Panc1 (cell line): ENCODE results near the gene DMGDH. TPM values are rescaled to one million over a fixed set of nuclear protein-coding genes. Genes with fewer than 3 reads are reported as not detected.
A peak's percentile ranks its signal among the peaks of the same experiment; 100 is the strongest.

ENCODE experiments used
- ATAC-seq: fragments of 200-7000 bp; cut with Tn5 transposase; 2 replicates; pipeline ENCODE4 v1.9.1; 2020; ENCODE audit warnings: mild to moderate bottlenecking, moderate library complexity
- Bru-seq: library from RNA; stranded (reverse); fragments of 400-500 nt; gene quantifications from one replicate; lab custom pipeline; 2021; lab: Mats Ljungman, UMichigan
- BruChase-seq, 2 experiments: library from RNA; stranded (reverse); fragments of 400-500 nt; gene quantifications; one replicate each; lab custom pipeline; 2021; lab: Mats Ljungman, UMichigan
- BruUV-seq: library from RNA; stranded (reverse); fragments of 400-500 nt; replicated peaks from 2 replicates; lab custom pipeline; 2021; lab: Mats Ljungman, UMichigan
- CTCF ChIA-PET: fragments of 300-600 bp; sonication (Branson Sonifier 250); formaldehyde crosslinking; loops from one replicate; lab custom pipeline; 2022; ENCODE audit warnings: antibody characterized with exemption; lab: Charles Lee
- POLR2A ChIA-PET: fragments of 300-600 bp; sonication (Branson Sonifier 250); formaldehyde crosslinking; loops from one replicate; lab custom pipeline; 2022; ENCODE audit warnings: antibody characterized with exemption; lab: Charles Lee
- DNase-seq: peaks from one replicate; pipeline ENCODE4 v3.0.0-alpha.2; 2010; ENCODE audit warnings: low read depth, low spot score
- H3K27ac ChIP-seq: 2 replicates; pipeline ENCODE4 v1.5.1; 2011; ENCODE audit warnings: mild to moderate bottlenecking, low read length, inconsistent platforms
- H3K27me3 ChIP-seq: fragments of 200-500 bp; sonication (Bioruptor generic); 2 replicates; pipeline ENCODE4 v1.6.0; 2014; ENCODE audit warnings: low read length, inconsistent platforms; ENCODE audit not compliant: control insufficient read depth, insufficient read depth
- H3K36me3 ChIP-seq: fragments of 200-500 bp; sonication (Bioruptor generic); 2 replicates; pipeline ENCODE4 v1.5.1; 2014; ENCODE audit warnings: inconsistent platforms, mild to moderate bottlenecking, low read length, moderate library complexity; ENCODE audit not compliant: control insufficient read depth, insufficient read depth
- H3K4me1 ChIP-seq: 2 replicates; pipeline ENCODE4 v1.5.1; 2011; ENCODE audit warnings: inconsistent platforms, mild to moderate bottlenecking, low read length, moderate library complexity; ENCODE audit not compliant: control insufficient read depth, insufficient read depth
- H3K4me3 ChIP-seq, 2 experiments: 2 replicates each; pipeline ENCODE4 v1.5.1; 2011 to 2012; ENCODE audit warnings: low read depth in 2 of 2, low read length in 2 of 2, mild to moderate bottlenecking in 2 of 2, inconsistent platforms in 1 of 2, moderate library complexity in 1 of 2
- H3K9me3 ChIP-seq: fragments of 200-500 bp; sonication (Bioruptor generic); 2 replicates; pipeline ENCODE4 v1.5.1; 2014; ENCODE audit warnings: low read depth, mild to moderate bottlenecking, inconsistent platforms, low read length, moderate library complexity; ENCODE audit not compliant: control insufficient read depth, insufficient read depth
- CTCF ChIP-seq: fragments of 450-650 bp; IDR thresholded peaks from 2 replicates; pipeline ENCODE4 v1.5.1; 2017; ENCODE audit warnings: mild to moderate bottlenecking
- POLR2AphosphoS5 ChIP-seq: IDR thresholded peaks from 2 replicates; pipeline ENCODE4 v1.6.1; 2012; ENCODE audit warnings: mild to moderate bottlenecking, low read depth, low read length, moderate library complexity
- REST ChIP-seq, 2 experiments: IDR thresholded peaks; 2 replicates each; pipeline ENCODE4 v1.6.1; 2011 to 2012; ENCODE audit warnings: low read depth in 2 of 2, control low read depth in 1 of 2, low read length in 1 of 2, mild to moderate bottlenecking in 1 of 2, moderate library complexity in 1 of 2; ENCODE audit not compliant: insufficient read depth in 1 of 2
- SIN3A ChIP-seq: IDR thresholded peaks from 2 replicates; pipeline ENCODE4 v1.6.1; 2012; ENCODE audit warnings: low read depth, mild to moderate bottlenecking, low read length, moderate library complexity, borderline replicate concordance; ENCODE audit not compliant: insufficient read depth
- TCF7L2 ChIP-seq: IDR thresholded peaks from 2 replicates; pipeline ENCODE4 v1.6.1; 2011; ENCODE audit warnings: mild to moderate bottlenecking, low read depth, low read length, inconsistent platforms
- in situ Hi-C: cut with HindIII; loops from 2 replicates; pipeline ENCODE4 v1.10.0; 2016; ENCODE audit warnings: low sequenced_read_pairs, low pct_unique_long_range_greater_than_20kb
- intact Hi-C: fragments of 100-400 bp; cut with micrococcal nuclease; formaldehyde crosslinking; loops from one replicate; pipeline ENCODE4 v1.10.0; 2022; ENCODE audit not compliant: unreplicated experiment
- long read RNA-seq: library from polyadenylated mRNA; unstranded; transcript quantifications from one replicate; pipeline ENCODE4 v2.0.0, GENCODE V29; 2021; ENCODE audit not compliant: unreplicated experiment
- polyA plus RNA-seq: library from polyadenylated mRNA; unstranded; fragments of >200 nt; gene quantifications from one replicate; pipeline ENCODE4 v1.2.1, GENCODE V29; 2012; ENCODE audit warnings: missing spikeins; ENCODE audit not compliant: insufficient read length
- total RNA-seq: library from RNA; stranded (reverse); gene quantifications from one replicate; pipeline ENCODE4 v1.2.1, GENCODE V29; 2021; ENCODE audit not compliant: unreplicated experiment

Gene DMGDH
- 0.54 TPM for total RNA-seq
- 0.44 TPM for polyA plus RNA-seq
- Bru-seq, nascent RNA, result percentile 13 among the genes with signal in this experiment
- BruChase-seq, experiment 1, labeled RNA remaining after a 2-hour chase, result percentile 15 among the genes with signal in this experiment
- percentile 11 among the genes with signal in this experiment for BruChase-seq, experiment 2, labeled RNA remaining after a 6-hour chase
- long read RNA-seq, result 0 reads

GRCh38 chr5:79069488-79070349 is at the start of gene DMGDH, which contains the start of gene BHMT2:
Gene DMGDH, minus strand, starts transcription at chr5:79069674. Its CDS starts 54 bp downstream, at chr5:79069620.
Gene BHMT2, plus strand, starts transcription at chr5:79069767. Its CDS starts 16 bp downstream, at chr5:79069783.
- DNase-seq, result no peak
- TF ChIP-seq TCF7L2 (no peak), SIN3A (no peak), CTCF (no peak), REST (IDR thresholded peaks at IDR 0.05; ENCODE audit: insufficient read depth in 1 of 2, low read depth in 2 of 2, low read length in 1 of 2) (no peak), POLR2AphosphoS5 (no peak)
- no peak for ATAC-seq
- no peaks in the 10 kb centered on the region for H3K9me3 ChIP-seq
- no peak within 1 kb of the TSS for H3K27ac ChIP-seq
- intact Hi-C loops (no loop called here), in situ Hi-C loops (no loop called here)
- ChIA-PET CTCF (no interaction called here), POLR2A (interaction anchor here (0.6 kb wide), 1 partner anchor 324 kb away, joined by 3 read pairs; no protein-coding TSS in a partner anchor)
- H3K4me1 ChIP-seq, result no peaks in the 10 kb centered on the region
- H3K4me3 ChIP-seq, result no peak within 1 kb of the TSS
- H3K27me3 ChIP-seq, result peaks cover 7% of the 10 kb centered on the region
- no peaks in the 10 kb centered on the region for H3K36me3 ChIP-seq
- no TSS peak for BruUV-seq

GRCh38 chr5:79112703-79113058 is 43.2 kb upstream of the DMGDH start:
- ATAC-seq, result no peak
- no peak for TF ChIP-seq CTCF
- TF ChIP-seq REST (IDR thresholded peaks at IDR 0.05; ENCODE audit: insufficient read depth in 1 of 2, low read depth in 2 of 2, low read length in 1 of 2), result no peak
- DNase-seq, result no peak
- in situ Hi-C loops (no loop called here), intact Hi-C loops (loop anchor here (5.0 kb wide), 1 partner anchor 90 kb away; no protein-coding TSS in a partner anchor)
- Histone ChIP-seq H3K9me3 (no peaks in the 10 kb centered on the region), H3K27ac (no peak overlapping the region), H3K27me3 (peaks cover 18% of the 10 kb centered on the region), H3K4me3 (no peak overlapping the region), H3K36me3 (no peaks in the 10 kb centered on the region), H3K4me1 (no peaks in the 10 kb centered on the region)
- no TSS peak for BruUV-seq
- ChIA-PET CTCF (no interaction called here), POLR2A (no interaction called here)
